ENCODE measurements around the gene RAB3GAP2.

DNA sequence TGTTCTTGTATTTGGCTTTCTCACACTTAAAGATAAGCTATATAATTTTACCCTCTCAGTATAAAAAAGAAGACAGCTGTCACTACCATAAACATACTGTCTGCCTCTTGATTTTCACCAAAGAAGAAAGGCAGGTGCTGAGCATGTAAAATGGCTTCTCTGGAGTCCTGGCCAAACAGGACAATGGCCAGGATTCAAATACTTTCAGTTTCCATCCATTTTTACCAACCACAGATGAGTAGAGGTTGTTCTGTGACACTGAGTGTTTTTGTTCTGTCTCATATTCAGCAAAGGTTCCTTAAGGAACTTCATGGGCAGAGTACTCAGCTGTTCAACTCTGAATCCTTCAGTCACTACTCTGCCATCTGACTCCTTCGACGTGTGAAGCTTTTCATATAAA is 29.4 kb upstream of the RAB3GAP2 start:
- TF ChIP-seq, protein P1, sequence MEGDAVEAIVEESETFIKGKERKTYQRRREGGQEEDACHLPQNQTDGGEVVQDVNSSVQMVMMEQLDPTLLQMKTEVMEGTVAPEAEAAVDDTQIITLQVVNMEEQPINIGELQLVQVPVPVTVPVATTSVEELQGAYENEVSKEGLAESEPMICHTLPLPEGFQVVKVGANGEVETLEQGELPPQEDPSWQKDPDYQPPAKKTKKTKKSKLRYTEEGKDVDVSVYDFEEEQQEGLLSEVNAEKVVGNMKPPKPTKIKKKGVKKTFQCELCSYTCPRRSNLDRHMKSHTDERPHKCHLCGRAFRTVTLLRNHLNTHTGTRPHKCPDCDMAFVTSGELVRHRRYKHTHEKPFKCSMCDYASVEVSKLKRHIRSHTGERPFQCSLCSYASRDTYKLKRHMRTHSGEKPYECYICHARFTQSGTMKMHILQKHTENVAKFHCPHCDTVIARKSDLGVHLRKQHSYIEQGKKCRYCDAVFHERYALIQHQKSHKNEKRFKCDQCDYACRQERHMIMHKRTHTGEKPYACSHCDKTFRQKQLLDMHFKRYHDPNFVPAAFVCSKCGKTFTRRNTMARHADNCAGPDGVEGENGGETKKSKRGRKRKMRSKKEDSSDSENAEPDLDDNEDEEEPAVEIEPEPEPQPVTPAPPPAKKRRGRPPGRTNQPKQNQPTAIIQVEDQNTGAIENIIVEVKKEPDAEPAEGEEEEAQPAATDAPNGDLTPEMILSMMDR (IDR thresholded peaks at IDR 0.05 in 4 of 5, conservative IDR thresholded peaks at IDR 0.05 in 1 of 5), result no peak
- TF ChIP-seq POLR2A (IDR thresholded peaks at IDR 0.05), result no peak
